Brain microvascular endothelial cell (primary cell): ENCODE results near the gene ELMO1.

Source experiments
- DNase-seq: peaks from one replicate; pipeline ENCODE4 v3.0.0-alpha.2; 2020
- H3K27ac ChIP-seq: fragments of 250-450 bp; sonication (Bioruptor Pico); 2 replicates; pipeline ENCODE4 v1.5.1; 2020; ENCODE audit warnings: mild to moderate bottlenecking, moderate library complexity
- H3K27me3 ChIP-seq: fragments of 250-450 bp; sonication (Bioruptor Pico); replicated peaks from 2 replicates; pipeline ENCODE4 v1.5.1; 2020; ENCODE audit warnings: mild to moderate bottlenecking
- H3K36me3 ChIP-seq: fragments of 250-450 bp; sonication (Bioruptor Pico); replicated peaks from 2 replicates; pipeline ENCODE4 v1.5.1; 2020; ENCODE audit warnings: mild to moderate bottlenecking
- H3K4me3 ChIP-seq: 2 replicates; pipeline ENCODE4 v1.5.1; 2011; ENCODE audit warnings: low read depth, mild to moderate bottlenecking, control low read depth, low read length, moderate library complexity
- in situ Hi-C: cut with HindIII; loops from 2 replicates; pipeline ENCODE4 v1.10.0; 2017; ENCODE audit warnings: low sequenced_read_pairs, low pct_ligation_motif_present
- TF ChIP-seq, protein P1 (sequence below): IDR thresholded peaks from 2 replicates; pipeline ENCODE4 v1.5.1; 2011; ENCODE audit warnings: low read depth, mild to moderate bottlenecking, moderate library complexity, low read length, control low read depth, inconsistent platforms; ENCODE audit errors: missing control alignments

Gene ELMO1

GRCh38 chr7:37438906-37439652 is 9.6 kb downstream of the ELMO1 start:
- no peak for DNase-seq

DNA sequence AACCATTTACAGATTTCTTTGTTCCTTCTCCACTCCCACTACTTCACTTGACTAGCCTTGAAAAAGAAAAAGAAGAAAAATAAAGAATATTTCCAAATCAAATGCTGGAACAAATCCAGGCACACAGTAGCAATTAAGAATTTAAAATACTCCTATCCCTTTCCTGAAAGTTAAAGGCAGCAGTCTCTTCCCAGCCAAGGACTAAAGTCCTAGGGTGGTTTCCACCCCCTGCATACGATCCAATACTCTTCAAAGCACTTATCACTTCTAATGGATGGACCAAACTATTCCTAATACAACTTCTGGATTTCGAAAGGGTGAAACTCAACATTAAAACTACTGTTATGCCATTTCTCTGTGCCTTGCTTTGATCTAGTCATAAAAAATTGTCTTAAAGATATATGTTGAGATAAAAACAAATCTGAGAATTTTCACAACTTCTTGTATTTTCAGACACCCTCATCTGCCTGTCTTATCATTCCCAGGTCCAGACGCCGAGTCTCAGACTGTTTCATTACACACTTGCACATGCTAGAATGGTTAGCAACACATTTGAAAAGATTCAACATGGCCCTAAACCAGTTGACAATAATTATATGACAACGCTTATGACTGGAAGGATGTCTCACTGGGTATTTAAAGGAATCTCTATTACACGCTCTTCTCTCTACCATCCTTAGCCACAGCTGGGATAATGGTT is 13.4 kb downstream of the ELMO1 start:
- in situ Hi-C loops = no loop called here
- TF ChIP-seq, protein P1, sequence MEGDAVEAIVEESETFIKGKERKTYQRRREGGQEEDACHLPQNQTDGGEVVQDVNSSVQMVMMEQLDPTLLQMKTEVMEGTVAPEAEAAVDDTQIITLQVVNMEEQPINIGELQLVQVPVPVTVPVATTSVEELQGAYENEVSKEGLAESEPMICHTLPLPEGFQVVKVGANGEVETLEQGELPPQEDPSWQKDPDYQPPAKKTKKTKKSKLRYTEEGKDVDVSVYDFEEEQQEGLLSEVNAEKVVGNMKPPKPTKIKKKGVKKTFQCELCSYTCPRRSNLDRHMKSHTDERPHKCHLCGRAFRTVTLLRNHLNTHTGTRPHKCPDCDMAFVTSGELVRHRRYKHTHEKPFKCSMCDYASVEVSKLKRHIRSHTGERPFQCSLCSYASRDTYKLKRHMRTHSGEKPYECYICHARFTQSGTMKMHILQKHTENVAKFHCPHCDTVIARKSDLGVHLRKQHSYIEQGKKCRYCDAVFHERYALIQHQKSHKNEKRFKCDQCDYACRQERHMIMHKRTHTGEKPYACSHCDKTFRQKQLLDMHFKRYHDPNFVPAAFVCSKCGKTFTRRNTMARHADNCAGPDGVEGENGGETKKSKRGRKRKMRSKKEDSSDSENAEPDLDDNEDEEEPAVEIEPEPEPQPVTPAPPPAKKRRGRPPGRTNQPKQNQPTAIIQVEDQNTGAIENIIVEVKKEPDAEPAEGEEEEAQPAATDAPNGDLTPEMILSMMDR = no peak
- no peak for DNase-seq

More at GRCh38 chr7:37438906-37439652, 9.6 kb downstream of the ELMO1 start:
- in situ Hi-C loops = no loop called here
- no peaks in the 10 kb centered on the region for H3K27me3 ChIP-seq
- TF ChIP-seq, protein P1 = no peak
- no peaks in the 10 kb centered on the region for H3K36me3 ChIP-seq
- no peak overlapping the region for H3K4me3 ChIP-seq
- H3K27ac ChIP-seq = no peak overlapping the region

GRCh38 chr7:37434529-37434928 is 14.1 kb downstream of the ELMO1 start:
- no peaks in the 10 kb centered on the region for H3K27me3 ChIP-seq
- in situ Hi-C loops = no loop called here
- H3K27ac ChIP-seq = no peak overlapping the region
- TF ChIP-seq, protein P1 = no peak
- no peak overlapping the region for H3K4me3 ChIP-seq
- no peaks in the 10 kb centered on the region for H3K36me3 ChIP-seq
- DNase-seq = no peak

More for the DNA sequence above, 13.4 kb downstream of the ELMO1 start:
- no peak overlapping the region for H3K27ac ChIP-seq
- no peak overlapping the region for H3K4me3 ChIP-seq
- H3K27me3 ChIP-seq = no peaks in the 10 kb centered on the region
- H3K36me3 ChIP-seq = no peaks in the 10 kb centered on the region

DNA sequence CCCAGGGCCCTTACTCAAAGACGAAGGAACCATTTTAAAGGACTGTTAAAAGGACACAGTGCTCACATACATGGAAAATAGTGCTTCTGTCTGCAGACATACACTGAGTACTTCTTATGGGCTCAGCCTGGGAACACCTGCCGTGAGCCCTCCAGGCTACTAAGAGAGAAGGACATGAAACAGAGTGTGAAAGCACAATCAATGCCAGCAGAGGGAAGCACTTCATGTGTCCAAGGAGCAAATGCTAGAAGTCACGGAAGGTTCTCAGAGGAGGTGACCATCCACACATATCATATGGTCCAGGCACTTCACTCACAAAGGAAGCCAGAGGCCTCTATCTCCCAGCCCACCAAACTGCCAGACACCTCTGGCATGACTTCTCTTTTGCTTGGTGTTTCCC is 15.5 kb downstream of the ELMO1 start:
- no peak for DNase-seq
- TF ChIP-seq, protein P1 = no peak
- H3K27ac ChIP-seq = no peak overlapping the region
- in situ Hi-C loops = no loop called here
- H3K4me3 ChIP-seq = no peak overlapping the region
- H3K36me3 ChIP-seq = no peaks in the 10 kb centered on the region
- H3K27me3 ChIP-seq = no peaks in the 10 kb centered on the region

DNA sequence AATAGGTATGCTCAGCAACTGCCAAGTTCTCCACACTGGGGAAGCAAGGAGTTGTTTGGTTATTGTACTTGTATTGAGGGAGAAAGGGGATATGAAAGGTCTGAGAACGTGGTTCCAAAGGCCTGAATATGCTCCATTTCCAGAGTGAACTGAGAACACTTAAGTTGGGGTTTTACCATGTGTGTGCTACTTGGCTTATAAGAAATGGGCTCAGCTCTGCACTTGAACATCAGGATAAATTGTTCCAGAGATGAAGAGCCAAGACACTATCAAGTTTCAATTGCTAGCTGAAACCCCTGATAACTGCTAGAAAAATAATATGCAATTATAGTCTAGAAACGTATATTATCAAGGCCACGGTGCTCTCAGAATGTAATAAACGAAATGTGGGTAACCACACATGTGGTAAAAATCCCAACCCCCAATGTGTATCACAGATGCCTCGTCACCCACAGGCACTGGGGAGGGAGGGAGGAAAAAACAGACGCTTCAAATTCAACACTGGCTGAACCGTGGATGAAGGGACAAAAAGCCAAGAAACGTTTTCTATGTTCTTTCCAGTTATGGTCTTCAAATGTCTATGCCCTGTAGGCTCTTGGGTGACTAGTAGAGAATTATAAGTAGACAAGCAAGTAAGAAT is 16.3 kb downstream of the ELMO1 start:
- Histone ChIP-seq H3K36me3 (no peaks in the 10 kb centered on the region), H3K27me3 (no peaks in the 10 kb centered on the region), H3K4me3 (no peak overlapping the region), H3K27ac (no peak overlapping the region)
- no peak for DNase-seq
- TF ChIP-seq, protein P1 = no peak
- in situ Hi-C loops = no loop called here
